Testis (tissue), 3 donors: ENCODE results near the gene GALNT9. TPM values are rescaled to one million over a fixed set of nuclear protein-coding genes. Genes with fewer than 3 reads are reported as not detected.

Source experiments
- DNase-seq: peaks from one replicate; pipeline ENCODE4 v3.0.0-alpha.2; 2019
- H3K27ac ChIP-seq, 2 donors: fragments of 200-600 bp; sonication (generic); one replicate each; pipeline ENCODE4 v1.5.1; 2019
- H3K27me3 ChIP-seq: fragments of 200-600 bp; sonication (generic); one replicate; pipeline ENCODE4 v1.5.1; 2019
- H3K36me3 ChIP-seq: fragments of 200-600 bp; sonication (generic); one replicate; pipeline ENCODE4 v1.5.1; 2017; ENCODE audit warnings: low read depth; ENCODE audit errors: missing control alignments
- H3K4me1 ChIP-seq: fragments of 200-600 bp; sonication (generic); one replicate; pipeline ENCODE4 v1.5.1; 2019
- H3K4me3 ChIP-seq, 2 donors: fragments of 200-600 bp; sonication (generic); one replicate each; pipeline ENCODE4 v1.5.1; 2017 to 2019
- H3K9me3 ChIP-seq: fragments of 200-600 bp; sonication (generic); one replicate; pipeline ENCODE4 v1.5.1; 2017
- POLR2A ChIP-seq: fragments of 450-650 bp; IDR thresholded peaks from one replicate; pipeline ENCODE4 v1.6.1; 2017; ENCODE audit warnings: antibody characterized with exemption, mild to moderate bottlenecking, moderate library complexity
- WGBS, 2 donors: methylation state at CpG; one replicate each; pipeline ENCODE4 v1.1.5; 2018; 5-methylcytosine and 5-hydroxymethylcytosine counted together
- intact Hi-C: fragments of 100-400 bp; cut with DNase I; formaldehyde crosslinking; loops from one replicate; pipeline ENCODE4 v1.15.1; 2023; ENCODE audit warnings: low total_unique reads
- polyA plus RNA-seq: library from polyadenylated mRNA; stranded (reverse); fragments of 350-450 nt; fragmentation: Illumina TruSeq; extraction: RNeasy Lipid Tissue Mini Kit (QIAGEN cat#74804); gene quantifications from one replicate; pipeline ENCODE4 v1.2.3, GENCODE V29; 2014; ENCODE audit warnings: low read depth, low replicate concordance; ENCODE audit not compliant: insufficient read depth
- total RNA-seq, 2 donors: library from RNA; depleted of rRNA; stranded (reverse); fragments of >200 nt; gene quantifications; one replicate each; pipeline ENCODE4 v1.2.3, GENCODE V29; 2016
- TF ChIP-seq, protein P1 (sequence below), 3 experiments: fragments of 450-650 bp in 2 of 3; fragments of 200-600 bp in 1 of 3; sonication (generic) in 1 of 3; IDR thresholded peaks; one replicate each; pipeline ENCODE4 v1.5.1; 2016 to 2019; ENCODE audit warnings: antibody characterized with exemption in 3 of 3, mild to moderate bottlenecking in 2 of 3, moderate library complexity in 1 of 3

GALNT9 gene
- total and polyA plus RNA-seq, 3 donors from 2014 or later, result 1.1 to 1.5 (median 1.3) TPM

DNA sequence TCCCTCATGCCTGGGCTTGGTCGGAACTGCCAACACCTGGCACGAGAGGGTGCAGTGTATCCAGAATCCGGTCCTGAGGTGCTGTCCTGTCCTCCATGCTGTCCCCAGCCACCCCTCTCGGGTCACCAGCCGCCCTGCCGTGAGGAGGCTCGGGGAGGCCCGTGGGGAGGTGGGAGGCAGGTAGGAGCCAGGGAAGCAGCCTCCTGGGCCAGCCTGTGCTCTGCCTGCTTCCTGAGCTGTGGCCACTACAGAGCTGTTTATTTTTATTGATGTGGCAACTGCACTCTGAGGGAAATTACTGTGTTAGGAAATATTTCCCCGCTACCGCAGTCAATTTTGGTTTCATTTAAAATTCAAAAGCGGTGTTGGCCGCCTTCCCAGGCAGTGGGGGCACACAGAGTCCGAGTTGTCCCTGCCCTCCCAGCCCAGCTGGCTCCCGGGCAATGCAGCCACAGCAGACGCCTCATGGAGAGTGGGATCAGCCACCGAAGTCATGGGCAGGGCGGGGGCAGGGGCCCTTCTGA lies 166.8 kb downstream of the GALNT9 start:
- Histone ChIP-seq H3K27me3 (no peaks in the 10 kb centered on the region), H3K4me3 (no peak overlapping the region), H3K4me1 (no peaks in the 10 kb centered on the region), H3K9me3 (no peaks in the 10 kb centered on the region), H3K27ac (no peak overlapping the region), H3K36me3 (no peaks in the 10 kb centered on the region)
- intact Hi-C loops, result no loop called here
- WGBS, 2 donors, result 20 to 40% methylated on average over 13 to 17 of the region's 17 CpGs
- DNase-seq, result no peak
- TF ChIP-seq, protein P1, sequence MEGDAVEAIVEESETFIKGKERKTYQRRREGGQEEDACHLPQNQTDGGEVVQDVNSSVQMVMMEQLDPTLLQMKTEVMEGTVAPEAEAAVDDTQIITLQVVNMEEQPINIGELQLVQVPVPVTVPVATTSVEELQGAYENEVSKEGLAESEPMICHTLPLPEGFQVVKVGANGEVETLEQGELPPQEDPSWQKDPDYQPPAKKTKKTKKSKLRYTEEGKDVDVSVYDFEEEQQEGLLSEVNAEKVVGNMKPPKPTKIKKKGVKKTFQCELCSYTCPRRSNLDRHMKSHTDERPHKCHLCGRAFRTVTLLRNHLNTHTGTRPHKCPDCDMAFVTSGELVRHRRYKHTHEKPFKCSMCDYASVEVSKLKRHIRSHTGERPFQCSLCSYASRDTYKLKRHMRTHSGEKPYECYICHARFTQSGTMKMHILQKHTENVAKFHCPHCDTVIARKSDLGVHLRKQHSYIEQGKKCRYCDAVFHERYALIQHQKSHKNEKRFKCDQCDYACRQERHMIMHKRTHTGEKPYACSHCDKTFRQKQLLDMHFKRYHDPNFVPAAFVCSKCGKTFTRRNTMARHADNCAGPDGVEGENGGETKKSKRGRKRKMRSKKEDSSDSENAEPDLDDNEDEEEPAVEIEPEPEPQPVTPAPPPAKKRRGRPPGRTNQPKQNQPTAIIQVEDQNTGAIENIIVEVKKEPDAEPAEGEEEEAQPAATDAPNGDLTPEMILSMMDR (IDR thresholded peaks at IDR 0.05), result no peak
- no peak for TF ChIP-seq POLR2A

DNA sequence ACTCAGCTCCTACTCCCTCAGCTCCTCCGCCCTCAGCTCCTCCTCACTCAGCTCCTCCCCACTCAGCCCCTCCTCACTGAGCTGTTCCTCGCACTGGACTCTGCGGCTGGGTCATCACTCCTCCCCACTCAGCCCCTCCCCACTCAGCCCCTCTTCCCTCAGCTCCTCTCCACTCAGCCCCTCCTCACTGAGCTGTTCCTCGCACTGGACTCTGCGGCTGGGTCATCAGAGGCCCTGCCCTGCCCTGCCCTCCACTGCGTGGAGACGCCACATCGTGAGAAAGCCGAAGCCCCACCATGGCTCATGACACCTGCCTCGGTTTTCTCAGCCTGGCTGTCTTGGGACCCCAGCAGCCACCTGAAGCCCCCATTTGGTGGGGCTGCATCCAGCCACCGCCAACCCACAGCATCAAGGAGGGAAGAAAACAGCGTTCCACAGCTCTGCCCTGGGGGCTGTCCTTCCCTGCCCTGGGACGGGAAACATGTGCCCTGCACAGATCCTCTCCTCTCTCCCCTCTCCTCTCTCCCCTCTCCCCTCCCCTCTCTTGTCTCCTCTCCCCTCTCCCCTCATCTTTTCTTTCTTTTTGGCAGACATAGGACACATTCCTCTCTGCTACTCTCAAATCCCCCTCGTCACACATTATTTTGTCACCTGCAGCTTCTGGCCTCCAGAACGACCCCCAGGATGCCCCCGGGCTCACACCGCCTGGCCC lies 167.4 kb downstream of the GALNT9 start:
- intact Hi-C loops, result no loop called here

DNA sequence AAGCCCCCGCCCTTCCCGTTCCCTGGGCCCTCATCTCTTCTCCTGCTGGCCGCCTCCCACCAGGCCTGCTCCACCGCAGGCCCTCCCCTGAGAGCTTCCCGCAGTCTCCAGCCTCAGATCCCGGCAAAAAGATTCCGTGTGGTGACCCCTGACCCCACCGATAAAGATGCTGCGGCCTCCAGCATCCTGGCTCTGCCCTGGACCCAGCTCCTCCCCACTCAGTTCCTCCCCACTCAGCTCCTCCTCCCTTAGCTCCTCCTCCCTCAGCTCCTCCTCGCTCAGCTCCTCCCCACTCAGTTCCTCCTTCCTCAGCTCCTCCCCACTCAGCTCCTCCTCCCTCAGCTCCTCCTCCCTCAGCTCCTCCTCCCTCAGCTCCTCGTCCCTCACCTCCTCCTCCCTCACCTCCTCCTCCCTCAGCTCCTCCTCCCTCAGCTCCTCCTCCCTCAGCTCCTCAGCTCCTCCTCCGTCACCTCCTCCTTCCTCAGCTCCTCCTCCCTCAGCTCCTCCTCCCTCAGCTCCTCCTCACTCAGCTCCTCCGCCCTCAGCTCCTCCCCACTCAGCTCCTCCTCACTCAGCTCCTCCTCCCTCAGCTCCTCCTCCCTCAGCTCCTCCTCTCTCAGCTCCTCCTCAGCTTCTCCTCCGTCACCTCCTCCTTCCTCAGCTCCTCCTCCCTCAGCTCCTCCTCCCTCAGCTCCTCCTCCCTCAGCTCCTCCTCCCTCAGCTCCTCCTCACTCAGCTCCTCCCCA lies 168.2 kb downstream of the GALNT9 start:
- Histone ChIP-seq H3K27me3 (no peaks in the 10 kb centered on the region), H3K27ac (no peak overlapping the region), H3K9me3 (no peaks in the 10 kb centered on the region), H3K36me3 (no peaks in the 10 kb centered on the region), H3K4me1 (no peaks in the 10 kb centered on the region), H3K4me3 (no peak overlapping the region)
- WGBS, 2 donors, result 44 to 56% methylated on average over 9 to 14 of the region's 14 CpGs
- intact Hi-C loops, result no loop called here
- no peak for DNase-seq
- TF ChIP-seq POLR2A, result no peak
- TF ChIP-seq, protein P1 (IDR thresholded peaks at IDR 0.05), result no peak

More for the DNA sequence above, 167.4 kb downstream of the GALNT9 start:
- no peak for DNase-seq
- H3K4me3 ChIP-seq, result no peak overlapping the region
- H3K4me1 ChIP-seq, result no peaks in the 10 kb centered on the region
- no peaks in the 10 kb centered on the region for H3K9me3 ChIP-seq
- no peaks in the 10 kb centered on the region for H3K36me3 ChIP-seq
- no peak overlapping the region for H3K27ac ChIP-seq
- no peaks in the 10 kb centered on the region for H3K27me3 ChIP-seq
- WGBS, 2 donors, result 45 to 48% methylated on average over 17 of the region's 17 CpGs
- no peak for TF ChIP-seq POLR2A
- TF ChIP-seq, protein P1 (IDR thresholded peaks at IDR 0.05), result no peak

DNA sequence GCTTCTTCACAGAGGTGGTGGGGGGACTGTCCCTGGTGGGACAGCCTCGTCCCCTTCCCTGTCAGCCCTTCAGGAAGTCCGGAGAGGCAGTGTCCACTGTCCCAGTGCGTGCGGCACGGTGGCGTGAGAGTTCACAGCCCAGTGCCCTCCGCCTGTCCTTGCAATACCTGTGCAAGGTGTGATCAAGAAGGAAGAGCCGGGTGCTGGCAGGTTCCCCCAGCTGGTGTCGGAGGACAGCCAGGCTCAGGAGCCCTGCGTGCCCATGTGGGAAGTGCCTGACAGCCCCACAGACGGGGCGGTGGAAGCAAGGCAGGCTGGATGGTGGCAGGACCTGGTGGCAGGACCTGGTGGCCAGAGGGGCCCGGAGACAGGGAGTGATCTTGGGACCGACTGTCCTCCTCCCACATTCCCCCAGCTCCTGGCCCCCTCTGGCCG lies 168.8 kb downstream of the GALNT9 start:
- intact Hi-C loops, result no loop called here
- DNase-seq, result no peak
- Histone ChIP-seq H3K27me3 (no peaks in the 10 kb centered on the region), H3K36me3 (no peaks in the 10 kb centered on the region), H3K4me3 (no peak overlapping the region), H3K9me3 (no peaks in the 10 kb centered on the region), H3K4me1 (no peaks in the 10 kb centered on the region), H3K27ac (no peak overlapping the region)
- WGBS, 2 donors, result 80 to 82% methylated on average over 1 to 15 of the region's 15 CpGs
- TF ChIP-seq, protein P1 (IDR thresholded peaks at IDR 0.05), result no peak
- no peak for TF ChIP-seq POLR2A
